ENCODE data around the gene IVD.
A peak's percentile ranks its signal among the peaks of the same experiment; 100 is the strongest.

The IVD gene

DNA sequence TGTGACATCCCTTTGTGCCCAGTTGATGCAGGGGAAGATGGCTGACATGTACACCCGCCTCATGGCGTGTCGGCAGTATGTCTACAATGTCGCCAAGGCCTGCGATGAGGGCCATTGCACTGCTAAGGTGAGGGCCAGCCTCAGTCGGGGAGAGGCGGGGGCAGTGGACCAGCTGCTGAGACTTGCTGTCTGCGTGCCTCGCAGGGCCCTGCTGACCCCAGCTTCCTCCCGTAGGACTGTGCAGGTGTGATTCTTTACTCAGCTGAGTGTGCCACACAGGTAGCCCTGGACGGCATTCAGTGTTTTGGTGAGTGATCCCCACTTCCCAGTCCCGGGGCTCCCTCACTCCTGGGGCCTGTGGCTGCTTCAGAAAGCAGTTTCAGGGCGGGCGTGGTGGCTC is 10.5 kb downstream of the IVD start:
- DNase-seq = no peak

GRCh38 chr15:40418126-40418525 is 12.5 kb downstream of the IVD start:
- no peak for DNase-seq

GRCh38 chr15:40420071-40420713 is 14.6 kb downstream of the IVD start:
- DNase-seq = no peak

DNA sequence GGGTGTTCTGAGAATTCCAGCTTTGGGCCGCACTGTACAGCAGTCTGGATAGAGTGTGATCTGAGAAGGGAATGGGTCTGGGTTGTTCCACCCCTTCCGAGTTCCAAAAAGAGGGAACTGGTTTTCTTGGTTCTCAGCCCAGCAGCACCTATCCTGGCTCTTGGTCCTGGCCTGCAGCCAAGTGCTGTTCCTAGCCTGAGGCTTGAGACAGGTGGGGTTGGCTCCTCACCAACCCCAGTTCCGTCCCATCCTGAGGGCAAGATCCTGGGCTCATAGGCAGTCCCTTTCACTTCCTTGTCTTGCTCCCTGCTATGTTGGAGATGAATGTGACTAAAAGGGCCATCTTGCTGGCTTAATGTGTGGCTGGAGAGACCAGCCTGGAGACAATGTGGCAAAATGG is 15.2 kb downstream of the IVD start:
- DNase-seq = peak in 1 of 2 experiments; percentile 29

DNA sequence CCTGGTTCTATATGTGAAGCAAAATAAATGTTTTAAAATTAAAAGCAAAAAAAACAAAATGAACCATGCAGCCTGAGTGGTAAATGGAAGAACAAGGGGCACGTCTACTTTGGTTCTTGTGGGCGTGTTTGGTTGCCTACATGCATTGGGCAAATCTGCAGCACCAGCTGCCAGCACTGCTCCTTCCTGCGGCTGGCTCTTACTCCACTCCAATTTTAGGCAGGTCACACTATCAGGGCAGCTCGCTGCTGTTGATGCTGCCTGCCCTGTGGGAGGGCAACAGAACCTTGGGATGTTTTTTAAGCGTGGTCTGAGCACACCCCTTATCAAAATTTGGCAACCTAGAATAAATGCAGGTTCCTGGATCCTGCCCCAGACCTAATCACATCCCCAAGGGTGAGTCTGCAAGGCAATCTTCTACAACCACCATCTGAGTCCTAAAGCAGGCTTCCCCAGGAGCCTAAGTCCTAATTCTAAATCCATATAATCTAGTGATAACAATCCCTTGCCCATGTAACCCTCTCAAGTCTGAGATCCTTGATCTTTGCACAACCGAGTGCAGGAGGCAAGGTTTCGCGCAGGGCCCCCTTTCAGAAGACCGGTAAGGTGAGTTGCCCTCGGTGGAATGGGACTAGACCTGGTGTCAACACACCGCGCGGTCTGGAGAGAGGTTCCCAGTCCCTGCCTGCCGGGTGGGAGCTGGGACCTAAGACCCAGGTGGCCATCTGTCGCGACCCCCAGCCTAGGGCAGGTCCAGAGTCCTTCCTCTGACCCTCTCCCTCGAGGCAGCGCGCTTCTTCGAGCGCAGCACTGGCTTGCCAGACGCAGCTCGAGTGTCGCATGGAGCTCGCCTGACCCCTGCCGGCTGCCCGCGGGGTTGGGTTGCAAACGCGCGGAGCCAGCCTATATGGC is 15.9 kb downstream of the IVD start:
- DNase-seq = peak; percentile 53 to 80

DNA sequence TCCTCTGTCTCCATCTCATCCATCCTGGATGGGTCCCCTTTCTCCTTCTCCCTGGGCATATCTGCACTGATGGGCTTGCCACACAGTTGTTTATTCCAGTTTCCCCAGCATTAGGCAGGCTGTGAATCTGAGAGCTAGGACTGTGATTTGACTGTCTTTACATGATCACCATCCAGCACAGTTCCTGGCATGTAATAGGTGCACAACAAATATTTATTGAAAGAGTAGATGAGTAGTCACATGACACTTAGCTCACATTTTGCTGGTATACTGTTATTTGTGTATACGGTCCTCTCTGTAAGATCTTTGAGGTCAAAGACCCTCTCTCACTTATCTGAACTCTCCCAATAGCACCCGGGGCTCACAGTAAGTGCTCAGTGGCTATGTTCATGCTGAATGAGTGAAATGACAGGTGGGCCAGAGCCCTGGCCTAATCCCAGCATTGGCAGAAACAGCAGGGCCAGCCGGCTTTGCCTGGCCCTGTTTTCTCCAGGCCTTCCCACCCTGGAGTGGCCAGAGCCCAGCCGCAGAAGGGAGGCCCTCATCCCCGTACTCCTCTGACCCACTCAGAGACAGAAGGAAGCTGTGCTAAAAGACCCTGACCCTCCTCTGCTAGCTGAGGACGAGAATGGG is 19.0 kb downstream of the IVD start:
- DNase-seq = no peak

DNA sequence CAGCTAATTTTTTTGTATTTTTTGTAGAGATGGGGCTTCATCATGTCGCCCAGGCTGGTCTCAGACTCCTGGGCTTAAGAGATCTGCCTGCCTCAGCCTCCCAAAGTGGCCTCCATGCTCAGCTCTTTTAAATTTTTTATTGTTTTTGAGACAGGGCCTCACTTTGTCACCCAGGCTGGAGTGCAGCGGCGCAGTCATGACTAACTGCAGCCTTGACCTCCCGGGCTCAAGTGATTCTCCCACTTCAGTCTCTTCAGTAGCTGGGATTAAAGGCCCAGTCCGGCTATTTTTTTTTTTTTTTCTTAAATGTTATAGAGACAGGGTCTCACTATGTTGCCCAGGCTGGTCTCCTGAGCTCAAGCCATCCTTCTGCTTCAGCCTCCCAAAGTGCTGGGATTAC is 20.1 kb downstream of the IVD start:
- DNase-seq = no peak

GRCh38 chr15:40427188-40427587 is 21.6 kb downstream of the IVD start:
- no peak for DNase-seq

DNA sequence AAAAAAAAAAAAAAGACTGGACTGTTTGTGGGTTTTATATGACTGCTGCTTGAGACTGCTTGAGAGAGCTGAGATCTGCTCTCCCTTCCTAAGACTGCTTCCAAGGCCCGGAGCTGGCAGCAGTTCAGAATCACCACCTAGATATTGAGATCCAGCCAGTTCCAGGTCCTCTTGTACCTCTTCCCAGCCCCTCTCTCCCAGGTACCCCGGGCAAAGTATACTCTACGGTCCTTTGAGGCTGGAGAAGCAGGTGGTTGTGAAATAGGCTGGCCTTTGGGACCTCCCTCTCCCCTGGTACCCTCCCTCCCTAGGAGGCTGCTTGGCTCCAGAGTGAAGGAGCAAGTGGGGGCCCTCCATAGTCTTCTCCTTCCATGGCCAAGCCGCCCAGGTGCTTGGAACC is 22.6 kb downstream of the IVD start:
- DNase-seq = no peak

GRCh38 chr15:40429068-40429710 is 23.6 kb downstream of the IVD start:
- DNase-seq = no peak

DNA sequence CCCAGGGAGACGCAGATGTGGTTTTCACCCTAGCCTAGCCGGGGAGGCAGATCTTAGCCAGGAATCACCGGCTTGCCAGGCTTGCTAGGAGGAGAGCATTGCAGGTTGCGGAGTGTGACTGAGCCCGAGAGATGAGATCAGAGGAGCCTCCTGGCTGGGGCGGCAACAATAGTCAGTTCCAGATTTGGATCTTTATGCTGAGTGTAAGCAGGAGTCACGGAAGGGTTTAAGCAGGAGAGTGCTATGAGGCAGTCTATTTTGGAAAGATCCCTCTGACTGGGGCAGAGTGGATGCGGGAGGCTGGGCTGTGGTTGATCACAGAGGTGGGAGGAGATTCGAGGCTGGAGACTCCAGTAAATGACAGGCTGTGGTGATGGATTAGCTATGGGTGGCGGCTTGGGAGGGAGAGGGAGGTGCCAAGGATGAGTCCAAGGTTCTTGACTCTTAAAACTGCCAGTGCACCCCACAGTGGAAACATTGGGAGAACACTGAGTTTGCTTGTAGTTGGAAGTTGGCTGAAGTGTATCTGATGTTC is 24.7 kb downstream of the IVD start:
- peak in 1 of 2 experiments; percentile 19 for DNase-seq

DNA sequence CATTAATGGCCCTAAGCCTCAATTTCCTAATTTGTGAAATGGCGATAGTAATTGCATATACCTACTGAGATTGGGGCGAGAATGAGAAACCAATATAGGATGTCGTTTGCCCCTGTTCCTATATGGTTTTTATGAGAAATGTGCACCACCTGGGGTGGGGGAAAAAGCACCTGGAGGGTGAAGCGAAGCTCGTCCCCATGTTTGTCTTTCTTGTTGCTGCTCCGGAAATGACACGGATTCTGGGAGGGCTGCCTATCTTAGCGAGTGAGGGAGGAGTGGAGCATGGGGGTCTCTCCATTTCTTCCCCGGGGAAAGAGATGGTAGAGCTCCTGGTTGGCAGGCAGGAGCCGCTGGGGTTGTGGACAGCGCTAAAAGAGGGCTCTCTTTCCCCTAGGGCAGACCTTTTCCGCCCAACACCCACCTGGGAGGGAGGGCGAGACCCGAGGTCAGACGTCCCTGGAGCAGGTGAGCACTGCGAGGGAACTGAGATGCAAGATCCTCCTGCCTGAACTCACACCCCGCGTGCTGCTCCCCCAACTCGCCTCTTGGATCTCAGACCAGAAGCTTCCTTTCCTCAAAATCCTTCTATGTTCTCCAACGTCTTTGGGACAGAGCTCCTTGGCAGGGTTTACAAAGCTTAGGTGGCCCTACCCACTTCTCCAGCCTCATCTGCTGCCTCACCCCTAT is 29.6 kb downstream of the IVD start:
- DNase-seq = no peak

- DNase-seq = no peak
Measured at GRCh38 chr15:40435710-40436089, 30.1 kb downstream of the IVD start.

DNA sequence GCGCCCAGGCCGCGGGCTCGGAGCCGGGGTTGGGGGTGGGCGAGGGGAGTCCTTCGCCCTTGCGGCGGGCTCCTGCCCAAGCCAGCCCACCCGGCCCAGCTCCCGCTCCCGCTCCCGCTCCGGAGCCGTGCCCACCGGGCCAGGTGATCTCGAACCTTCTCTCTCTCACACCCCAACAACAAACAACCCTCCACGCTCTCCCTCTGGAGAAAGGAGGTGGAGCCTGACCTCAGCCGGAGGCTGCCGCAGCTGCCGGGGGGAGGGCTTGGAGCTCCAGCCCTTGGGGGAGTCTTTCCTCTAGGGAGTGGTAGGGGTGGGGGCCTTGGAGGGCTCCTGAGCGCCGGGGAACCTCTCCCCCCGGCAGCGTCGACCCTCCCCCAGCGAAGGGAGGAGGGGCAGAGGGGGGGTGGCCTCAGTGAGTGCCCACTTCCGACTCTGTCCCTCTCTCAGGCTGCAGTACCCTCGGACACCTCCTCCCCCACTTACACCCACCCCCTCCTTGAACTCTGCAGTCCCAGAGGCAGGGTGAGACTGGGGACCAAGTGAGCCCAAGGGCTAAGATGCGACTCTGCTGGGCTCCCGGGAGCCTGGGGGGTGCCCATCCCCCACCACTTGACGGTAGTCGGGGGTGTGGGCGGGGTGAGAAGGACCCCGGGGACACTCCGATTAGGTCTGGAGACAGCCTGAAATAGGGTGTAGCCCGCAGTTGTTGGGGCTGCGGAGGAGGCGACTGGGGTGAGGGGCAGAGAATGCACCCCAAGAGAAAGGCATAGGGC is 30.7 kb downstream of the IVD start:
- no peak for DNase-seq

GRCh38 chr15:40436892-40437751 is 31.5 kb downstream of the IVD start:
- DNase-seq = no peak

DNA sequence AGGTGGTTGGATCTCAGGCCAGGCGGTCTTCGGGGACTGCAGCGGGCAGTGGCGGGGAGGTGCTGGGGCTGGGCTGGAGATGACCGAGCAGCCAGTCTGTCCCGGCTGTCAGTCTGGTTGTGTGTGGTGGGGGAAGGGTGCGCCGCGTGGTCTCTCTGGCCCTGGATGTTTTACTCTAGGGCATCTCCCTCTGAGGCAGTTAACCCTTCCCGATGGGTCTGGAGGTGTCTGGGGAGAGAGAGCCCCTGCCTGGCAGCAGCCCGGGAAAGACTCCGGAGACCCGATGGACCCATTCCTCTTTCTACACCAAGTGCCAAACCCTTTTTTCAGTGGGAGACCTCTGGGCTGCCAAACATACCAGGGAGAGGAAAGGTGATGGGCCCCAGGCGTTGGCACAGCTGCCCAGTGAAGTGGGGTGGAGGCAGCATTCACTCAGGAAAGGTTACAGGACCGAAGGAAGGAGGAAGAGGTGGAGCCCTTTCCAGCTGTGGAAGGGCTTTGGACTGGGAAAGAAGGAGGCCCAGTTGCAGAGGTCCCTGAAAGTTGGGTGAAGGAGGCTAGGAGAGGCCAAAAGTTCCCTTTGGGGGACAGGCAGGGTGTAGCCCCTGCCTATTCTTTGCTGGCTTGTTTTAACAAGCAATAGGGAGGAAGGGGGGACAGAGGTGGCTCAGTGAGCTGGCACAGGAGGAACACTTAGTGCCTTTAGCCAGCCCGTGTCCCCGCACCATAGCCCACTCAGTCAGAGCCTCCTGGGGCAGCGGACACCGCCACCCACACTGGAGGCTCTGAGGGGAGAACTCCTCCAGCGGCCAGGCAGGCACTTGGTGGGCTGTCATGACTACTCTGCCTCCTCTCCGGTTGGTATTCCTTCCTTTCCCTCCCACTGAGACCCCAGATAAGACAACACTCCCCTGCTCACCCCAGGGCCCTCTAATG is 32.4 kb downstream of the IVD start:
- no peak for DNase-seq

GRCh38 chr15:40438712-40439111 is 33.1 kb downstream of the IVD start:
- DNase-seq = no peak

DNA sequence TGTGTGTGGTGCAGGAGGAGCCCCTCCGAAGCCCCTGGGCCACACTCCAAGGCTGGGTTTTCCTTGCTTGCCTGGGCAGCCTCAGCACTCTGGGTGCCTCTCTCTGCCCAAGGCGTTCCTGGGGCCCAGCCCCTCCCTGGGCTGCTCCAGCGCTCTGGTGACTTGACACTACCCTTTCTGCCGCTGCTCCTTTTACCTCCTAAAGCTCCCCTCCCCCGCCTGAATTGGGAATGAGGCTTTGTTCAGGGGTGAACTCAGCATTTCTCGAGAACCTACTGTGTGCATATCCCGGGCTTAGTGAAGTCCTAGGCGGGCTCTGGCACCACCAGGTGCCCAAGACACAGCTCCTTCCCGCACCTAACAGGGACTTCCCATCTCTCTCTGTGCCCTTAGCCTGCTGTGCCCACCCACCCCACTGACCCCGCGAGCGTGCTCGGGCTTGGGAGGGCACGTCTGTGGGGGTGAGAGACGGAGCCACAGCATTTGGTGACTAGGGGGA is 33.9 kb downstream of the IVD start:
- DNase-seq = no peak

All from NCI-H446 (cell line).